Gastroesophageal sphincter (tissue), 3 donors: Measurements from ENCODE around the gene CCL15.
"Not testable (repeated sequence)": the region's sequence is repeated elsewhere in the genome, so short reads cannot be mapped to it uniquely, and the experiment has no call there.

Experiments
- EP300 ChIP-seq: sonication (generic); formaldehyde crosslinking; IDR thresholded peaks from one replicate; pipeline ENCODE4 v1.6.1; 2017; ENCODE audit warnings: antibody characterized with exemption, mild to moderate bottlenecking
- POLR2A ChIP-seq, 2 donors: fragments of 450-650 bp; IDR thresholded peaks; one replicate each; pipeline ENCODE4 v1.6.1; 2017; ENCODE audit warnings: antibody characterized with exemption in 2 of 2, mild to moderate bottlenecking in 2 of 2, moderate library complexity in 1 of 2
- POLR2AphosphoS5 ChIP-seq: sonication (generic); formaldehyde crosslinking; IDR thresholded peaks from one replicate; pipeline ENCODE4 v1.6.1; 2017; ENCODE audit warnings: antibody characterized with exemption
- TF ChIP-seq, protein P1 (sequence below), 4 experiments: fragments of 200-600 bp in 2 of 4; fragments of 450-650 bp in 2 of 4; sonication (generic) in 1 of 4; IDR thresholded peaks; one replicate each; pipeline ENCODE4 v1.5.1; 2017 to 2019; ENCODE audit warnings: antibody characterized with exemption in 4 of 4, mild to moderate bottlenecking in 2 of 4, moderate library complexity in 2 of 4

DNA sequence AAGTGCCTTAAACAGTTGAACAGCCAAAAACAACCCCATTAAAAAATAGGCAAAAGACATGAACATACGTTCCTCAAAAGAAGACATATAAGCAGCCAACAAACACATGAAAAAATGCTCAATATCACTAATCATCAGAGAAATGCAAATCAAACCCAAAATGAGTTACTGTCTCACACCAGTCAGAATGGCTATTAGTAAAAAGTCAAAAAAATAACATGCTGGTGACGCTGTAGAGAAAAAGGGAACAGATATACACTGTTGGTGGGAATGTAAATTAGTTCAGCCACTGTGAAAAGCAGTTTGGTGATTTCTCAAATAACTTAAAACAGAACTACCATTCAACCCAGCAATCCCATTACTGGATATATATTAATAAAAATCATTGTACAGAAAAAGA lies 6.0 kb downstream of the CCL15 start:
- TF ChIP-seq, protein P1, sequence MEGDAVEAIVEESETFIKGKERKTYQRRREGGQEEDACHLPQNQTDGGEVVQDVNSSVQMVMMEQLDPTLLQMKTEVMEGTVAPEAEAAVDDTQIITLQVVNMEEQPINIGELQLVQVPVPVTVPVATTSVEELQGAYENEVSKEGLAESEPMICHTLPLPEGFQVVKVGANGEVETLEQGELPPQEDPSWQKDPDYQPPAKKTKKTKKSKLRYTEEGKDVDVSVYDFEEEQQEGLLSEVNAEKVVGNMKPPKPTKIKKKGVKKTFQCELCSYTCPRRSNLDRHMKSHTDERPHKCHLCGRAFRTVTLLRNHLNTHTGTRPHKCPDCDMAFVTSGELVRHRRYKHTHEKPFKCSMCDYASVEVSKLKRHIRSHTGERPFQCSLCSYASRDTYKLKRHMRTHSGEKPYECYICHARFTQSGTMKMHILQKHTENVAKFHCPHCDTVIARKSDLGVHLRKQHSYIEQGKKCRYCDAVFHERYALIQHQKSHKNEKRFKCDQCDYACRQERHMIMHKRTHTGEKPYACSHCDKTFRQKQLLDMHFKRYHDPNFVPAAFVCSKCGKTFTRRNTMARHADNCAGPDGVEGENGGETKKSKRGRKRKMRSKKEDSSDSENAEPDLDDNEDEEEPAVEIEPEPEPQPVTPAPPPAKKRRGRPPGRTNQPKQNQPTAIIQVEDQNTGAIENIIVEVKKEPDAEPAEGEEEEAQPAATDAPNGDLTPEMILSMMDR (IDR thresholded peaks at IDR 0.05): not testable (repeated sequence)
- TF ChIP-seq EP300; POLR2A (IDR thresholded peaks at IDR 0.05); POLR2AphosphoS5: not testable (repeated sequence)
